NCI-H2196 treated with DMSO at 0.1 percent for 48 hours (cell line): ENCODE data around the gene CHTF18.
"Not testable (repeated sequence)": the region's sequence is repeated elsewhere in the genome, so short reads cannot be mapped to it uniquely, and the experiment has no call there.

Experiments
- DNase-seq: peaks from one replicate; lab custom pipeline; 2025; ENCODE audit not compliant: unreplicated experiment; lab: John Stamatoyannopoulos, UW

Gene CHTF18

GRCh38 chr16:825341-826061 lies 37.1 kb downstream of the CHTF18 start:
- DNase-seq: no peak

DNA sequence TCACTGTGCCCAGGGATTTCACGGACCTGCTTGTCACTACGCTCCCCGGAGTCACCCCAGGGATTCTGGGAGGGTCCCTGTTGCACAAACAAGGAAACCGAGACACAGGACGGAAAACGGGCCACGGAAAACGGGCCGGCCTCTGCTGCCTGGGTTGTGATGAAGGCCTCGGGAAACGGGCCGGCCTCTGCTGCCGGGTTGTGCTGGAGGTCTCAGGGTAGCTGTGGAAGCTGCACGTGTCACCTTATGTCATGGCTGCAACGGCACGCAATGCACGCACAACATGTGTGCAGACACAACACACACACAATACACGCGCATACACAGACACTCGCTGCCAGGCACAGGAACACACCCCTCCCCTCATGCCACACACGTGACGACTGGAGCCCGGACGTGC lies 39.1 kb downstream of the CHTF18 start:
- DNase-seq: no peak

DNA sequence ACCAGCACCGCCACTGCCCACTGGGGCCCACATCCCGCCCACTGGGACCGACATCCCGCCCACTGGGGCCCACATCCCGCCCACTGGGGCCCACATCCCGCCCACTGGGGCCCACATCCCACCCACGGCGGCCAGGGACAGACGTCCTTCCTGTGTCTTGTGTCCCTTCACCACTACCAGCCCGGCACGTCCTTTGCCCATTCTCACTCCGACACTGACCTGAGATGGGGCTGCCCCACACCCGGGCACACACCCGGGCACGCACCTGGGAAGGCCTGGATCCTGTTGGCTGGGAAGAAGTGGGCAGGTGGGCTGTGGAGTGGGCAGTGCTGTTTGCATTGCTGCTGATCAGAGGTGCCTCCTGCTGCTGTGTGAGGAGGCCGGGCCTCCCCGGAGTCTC lies 40.5 kb downstream of the CHTF18 start:
- no peak for DNase-seq

DNA sequence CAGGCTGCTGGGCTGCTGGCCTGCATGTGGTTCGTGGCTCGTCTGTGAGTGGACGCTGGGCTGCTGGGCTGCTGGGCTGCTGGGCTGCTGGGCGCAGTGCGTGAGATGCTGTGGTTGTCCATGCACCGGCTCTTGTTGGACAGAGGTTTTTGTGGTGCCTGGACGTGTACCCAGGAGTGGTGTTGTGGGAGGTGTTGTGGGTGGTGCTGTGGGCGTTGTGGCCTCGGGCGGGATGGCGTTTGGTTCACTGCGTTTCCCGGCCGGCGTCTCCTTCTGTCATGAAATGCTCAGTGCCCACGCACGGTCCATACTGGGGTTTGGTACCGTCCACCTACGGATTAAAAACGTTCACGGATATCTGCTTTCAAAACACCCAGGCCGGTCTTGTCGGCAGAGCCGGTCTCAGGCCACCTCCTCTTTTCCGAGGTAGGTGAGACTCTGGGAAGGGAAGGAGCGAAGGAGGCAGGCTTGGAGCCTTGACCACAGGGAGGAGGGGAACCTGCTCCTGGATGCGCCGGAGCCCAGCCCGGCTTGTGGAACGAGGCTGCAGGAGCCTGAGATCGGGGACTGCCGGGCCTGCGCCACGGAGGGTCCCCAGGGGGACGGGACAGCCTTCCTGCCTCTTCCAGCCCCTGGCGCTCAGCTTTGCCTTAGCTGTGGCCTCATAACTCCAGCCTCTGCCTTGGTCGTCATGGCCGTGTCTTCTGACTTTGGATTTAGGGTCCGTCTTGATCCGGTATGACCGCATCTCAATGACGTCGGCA lies 41.9 kb downstream of the CHTF18 start:
- DNase-seq: no peak

- DNase-seq: no peak
Measured at GRCh38 chr16:830871-831570, 42.6 kb downstream of the CHTF18 start.

GRCh38 chr16:831571-832413 lies 43.4 kb downstream of the CHTF18 start:
- DNase-seq: no peak

GRCh38 chr16:832652-833336 lies 44.4 kb downstream of the CHTF18 start:
- no peak for DNase-seq

- DNase-seq: no peak
Measured at GRCh38 chr16:833411-833810, 45.0 kb downstream of the CHTF18 start.

- no peak for DNase-seq
Measured at GRCh38 chr16:835373-835772, 47.0 kb downstream of the CHTF18 start.

DNA sequence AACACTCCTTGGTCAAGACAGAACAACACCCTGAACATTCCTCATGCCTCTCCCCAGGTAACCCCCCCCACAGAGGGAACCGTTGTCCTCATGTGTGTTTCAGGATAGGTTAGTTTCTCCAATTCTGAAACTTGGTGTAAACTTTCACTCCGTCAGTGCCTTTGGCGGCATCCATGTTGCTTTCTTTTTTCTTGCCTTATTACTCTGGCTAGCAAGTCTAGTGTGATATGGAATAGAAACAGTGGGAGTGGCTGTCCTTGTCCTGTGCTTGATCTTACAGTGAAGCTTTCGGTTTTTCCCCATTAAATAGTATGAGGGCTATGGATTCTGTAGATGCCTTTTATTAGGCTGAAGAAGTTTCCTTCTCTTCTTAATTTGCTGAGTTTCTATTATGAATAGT lies 47.8 kb downstream of the CHTF18 start:
- no peak for DNase-seq

DNA sequence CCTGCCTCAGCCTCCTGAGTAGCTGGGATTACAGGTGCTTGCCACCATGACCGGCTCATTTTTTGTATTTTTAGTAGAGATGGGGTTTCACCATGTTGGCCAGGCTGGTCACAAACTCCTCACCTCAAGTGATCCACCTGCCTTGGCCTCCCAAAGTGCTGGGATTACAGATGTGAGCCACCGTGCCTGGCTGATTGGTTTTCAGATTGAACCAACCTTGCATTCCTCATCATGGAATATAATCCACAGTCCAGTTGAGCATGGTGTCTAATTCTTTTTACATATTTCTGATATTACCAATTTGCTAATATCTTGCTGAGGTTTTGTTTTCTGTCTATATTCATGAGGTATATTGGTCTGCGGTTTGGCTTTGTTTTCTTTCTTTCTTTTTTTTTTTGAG lies 48.4 kb downstream of the CHTF18 start:
- not testable (repeated sequence) for DNase-seq

- no peak for DNase-seq
Measured at GRCh38 chr16:838741-839140, 50.3 kb downstream of the CHTF18 start.

- DNase-seq: no peak
Measured at GRCh38 chr16:839643-840408, 51.4 kb downstream of the CHTF18 start.

DNA sequence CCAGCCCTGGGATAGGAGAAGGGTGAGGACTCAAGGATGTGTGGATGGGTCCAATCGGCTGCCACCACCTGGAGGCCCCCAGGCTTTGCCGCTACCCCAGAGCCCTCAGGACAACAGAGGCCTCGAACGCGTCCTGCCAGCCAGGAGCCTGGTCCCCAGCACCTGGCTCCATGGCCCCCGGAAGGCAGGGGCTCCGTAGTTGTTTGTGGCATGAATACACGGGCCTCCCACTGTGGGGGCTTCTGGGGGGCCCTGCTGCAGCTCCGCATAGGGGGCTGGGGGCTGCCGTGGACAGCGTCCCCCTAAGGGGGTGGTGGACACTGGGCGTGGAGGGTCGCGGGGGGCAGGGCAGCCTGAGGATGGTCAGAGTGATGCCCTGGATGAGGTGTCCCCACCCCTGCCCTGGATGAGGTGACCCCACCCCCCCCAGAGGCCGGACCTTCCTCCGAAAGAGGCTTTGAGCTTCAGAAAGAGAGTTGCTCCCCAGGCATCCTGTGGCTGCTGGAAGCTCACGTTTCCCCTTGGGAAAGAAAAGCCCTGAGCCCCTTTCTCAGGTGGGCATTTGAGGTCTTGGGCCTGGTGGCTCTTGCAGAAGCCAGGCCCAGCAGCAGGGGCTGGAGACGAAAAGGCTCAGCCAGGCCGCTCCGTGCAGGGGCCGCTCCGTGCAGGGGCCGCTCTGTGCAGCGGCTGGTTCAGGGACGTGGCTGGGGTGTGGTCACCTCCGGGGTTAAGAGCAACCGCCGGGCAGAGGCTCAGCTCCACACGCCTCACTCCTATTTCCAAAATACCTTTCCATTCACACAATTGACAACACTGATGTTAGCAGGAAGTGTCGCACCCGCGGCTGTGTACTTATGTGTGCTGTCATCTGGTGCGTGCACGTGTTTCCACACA lies 52.4 kb downstream of the CHTF18 start:
- no peak for DNase-seq

- no peak for DNase-seq
Measured at GRCh38 chr16:841455-842060, 53.1 kb downstream of the CHTF18 start.

DNA sequence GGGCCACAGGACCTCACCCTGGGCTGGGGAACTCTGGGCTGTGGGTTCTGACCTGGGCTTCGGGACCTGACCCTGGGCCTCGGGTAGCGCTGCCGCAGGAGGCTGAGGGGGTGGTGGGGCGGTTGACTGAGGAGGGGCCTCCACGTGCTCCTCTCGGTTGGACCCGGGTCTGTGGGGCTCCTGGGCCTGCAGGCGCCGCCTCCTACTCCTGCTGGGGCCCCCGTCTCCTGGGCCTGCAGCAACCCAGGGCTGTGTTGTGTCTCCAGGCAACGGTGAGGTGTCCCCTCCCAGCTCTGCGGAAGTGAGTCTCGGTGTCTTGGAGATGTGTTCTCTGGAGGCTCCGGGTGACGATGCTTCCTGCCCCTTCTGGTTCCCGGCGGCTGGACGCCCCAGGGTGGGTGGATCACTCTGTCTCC lies 53.6 kb downstream of the CHTF18 start:
- DNase-seq: no peak

- DNase-seq: no peak
Measured at GRCh38 chr16:842711-843560, 54.5 kb downstream of the CHTF18 start.
